ENCODE measurements around the gene OR13J1.

DNA sequence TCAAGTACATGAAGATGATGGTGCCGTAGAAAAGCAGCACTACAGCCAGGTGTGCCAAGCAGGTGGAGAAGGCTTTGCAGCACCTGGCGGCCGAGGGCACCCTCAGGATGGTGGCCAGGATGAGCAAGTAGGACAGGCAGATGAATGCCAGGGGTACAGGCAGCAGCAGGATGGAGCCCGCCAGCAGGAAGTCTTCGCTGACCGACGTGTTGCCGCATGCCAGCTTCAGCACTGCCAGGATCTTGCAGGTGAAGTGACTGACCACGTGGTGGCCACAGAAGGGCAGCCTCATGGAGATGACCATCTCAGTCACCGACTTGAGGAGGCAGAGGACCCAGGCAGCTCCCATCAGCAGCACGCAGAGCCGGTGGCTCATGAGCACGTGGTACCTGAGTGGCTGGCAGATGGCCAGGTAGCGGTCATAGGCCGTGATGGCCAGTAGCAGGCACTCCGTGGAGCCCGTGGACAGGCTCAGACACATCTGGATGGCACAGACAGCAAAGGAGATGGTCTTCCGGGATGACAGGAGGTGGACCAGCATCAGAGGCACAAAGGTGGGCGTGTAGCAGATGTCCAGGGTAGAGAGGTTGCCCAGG is 482 bp downstream of the OR13J1 start:
- no peak for TF ChIP-seq POLR2A (IDR thresholded peaks at IDR 0.05)
- TF ChIP-seq, protein P1, sequence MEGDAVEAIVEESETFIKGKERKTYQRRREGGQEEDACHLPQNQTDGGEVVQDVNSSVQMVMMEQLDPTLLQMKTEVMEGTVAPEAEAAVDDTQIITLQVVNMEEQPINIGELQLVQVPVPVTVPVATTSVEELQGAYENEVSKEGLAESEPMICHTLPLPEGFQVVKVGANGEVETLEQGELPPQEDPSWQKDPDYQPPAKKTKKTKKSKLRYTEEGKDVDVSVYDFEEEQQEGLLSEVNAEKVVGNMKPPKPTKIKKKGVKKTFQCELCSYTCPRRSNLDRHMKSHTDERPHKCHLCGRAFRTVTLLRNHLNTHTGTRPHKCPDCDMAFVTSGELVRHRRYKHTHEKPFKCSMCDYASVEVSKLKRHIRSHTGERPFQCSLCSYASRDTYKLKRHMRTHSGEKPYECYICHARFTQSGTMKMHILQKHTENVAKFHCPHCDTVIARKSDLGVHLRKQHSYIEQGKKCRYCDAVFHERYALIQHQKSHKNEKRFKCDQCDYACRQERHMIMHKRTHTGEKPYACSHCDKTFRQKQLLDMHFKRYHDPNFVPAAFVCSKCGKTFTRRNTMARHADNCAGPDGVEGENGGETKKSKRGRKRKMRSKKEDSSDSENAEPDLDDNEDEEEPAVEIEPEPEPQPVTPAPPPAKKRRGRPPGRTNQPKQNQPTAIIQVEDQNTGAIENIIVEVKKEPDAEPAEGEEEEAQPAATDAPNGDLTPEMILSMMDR (IDR thresholded peaks at IDR 0.05) = no peak

Measured in ovary (tissue), 3 donors.